MM.1S (cell line): ENCODE results near the gene HIPK1.
A peak's percentile ranks its signal among the peaks of the same experiment; 100 is the strongest.

Source experiments
- DNase-seq: peaks from one replicate; pipeline ENCODE4 v3.0.0-alpha.2; 2015
- H2AFZ ChIP-seq: fragments of 300-600 bp; sonication (generic); 2 replicates; pipeline ENCODE4 v1.6.0; 2016; ENCODE audit warnings: antibody characterized with exemption, low read length
- H3F3A ChIP-seq: fragments of 300-600 bp; sonication (generic); 2 replicates; pipeline ENCODE4 v1.6.1; 2016; ENCODE audit warnings: mild to moderate bottlenecking, antibody characterized with exemption, low read length, moderate library complexity, mixed read lengths; ENCODE audit not compliant: insufficient read depth
- H3K27ac ChIP-seq: fragments of 300-600 bp; sonication (generic); 2 replicates; pipeline ENCODE4 v1.5.1; 2016; ENCODE audit warnings: mild to moderate bottlenecking, low read length
- H3K27me3 ChIP-seq: fragments of 300-600 bp; sonication (generic); replicated peaks from 2 replicates; pipeline ENCODE4 v1.6.0; 2016; ENCODE audit warnings: low read length; ENCODE audit not compliant: insufficient read depth
- H3K36me3 ChIP-seq: fragments of 300-600 bp; sonication (generic); replicated peaks from 2 replicates; pipeline ENCODE4 v1.6.1; 2016; ENCODE audit warnings: mild to moderate bottlenecking, low read length, mixed read lengths; ENCODE audit not compliant: insufficient read depth
- H3K4me1 ChIP-seq: fragments of 300-600 bp; sonication (generic); 2 replicates; pipeline ENCODE4 v1.6.1; 2016; ENCODE audit warnings: low read length, mixed read lengths
- H3K4me2 ChIP-seq: fragments of 300-600 bp; sonication (generic); 2 replicates; pipeline ENCODE4 v1.6.0; 2016; ENCODE audit warnings: low read depth, low read length
- H3K4me3 ChIP-seq: fragments of 300-600 bp; sonication (generic); 2 replicates; pipeline ENCODE4 v1.5.1; 2016; ENCODE audit warnings: low read length, mixed read lengths
- H3K79me2 ChIP-seq: fragments of 300-600 bp; sonication (generic); 2 replicates; pipeline ENCODE4 v1.6.1; 2016; ENCODE audit warnings: mixed run types, low read length, mixed read lengths
- H3K9ac ChIP-seq: fragments of 300-600 bp; sonication (generic); 2 replicates; pipeline ENCODE4 v1.6.1; 2016; ENCODE audit warnings: low read length, mixed read lengths
- H3K9me2 ChIP-seq: fragments of 300-600 bp; sonication (generic); replicated peaks from 2 replicates; pipeline ENCODE4 v1.6.1; 2016; ENCODE audit warnings: mild to moderate bottlenecking, low read length, mixed read lengths; ENCODE audit not compliant: insufficient read depth
- H3K9me3 ChIP-seq: fragments of 300-600 bp; sonication (generic); replicated peaks from 2 replicates; pipeline ENCODE4 v1.6.1; 2016; ENCODE audit warnings: mild to moderate bottlenecking, low read length, mixed read lengths; ENCODE audit not compliant: insufficient read depth
- H4K20me1 ChIP-seq: fragments of 300-600 bp; sonication (generic); 2 replicates; pipeline ENCODE4 v1.6.1; 2016; ENCODE audit warnings: mild to moderate bottlenecking, low read length, moderate library complexity, mixed read lengths; ENCODE audit not compliant: insufficient read depth
- CTCF ChIP-seq: fragments of 300-600 bp; sonication (generic); IDR thresholded peaks from 2 replicates; pipeline ENCODE4 v1.5.1; 2016; ENCODE audit warnings: antibody characterized with exemption, low read length, mixed read lengths
- EZH2 ChIP-seq: fragments of 300-600 bp; sonication (generic); optimal IDR thresholded peaks from 2 replicates; pipeline ENCODE3; 2017; ENCODE audit warnings: low read depth, mild to moderate bottlenecking, antibody characterized with exemption, low read length, mixed read lengths
- EZH2phosphoT487 ChIP-seq: fragments of 300-600 bp; sonication (generic); IDR thresholded peaks from 2 replicates; pipeline ENCODE4 v1.6.1; 2018; ENCODE audit warnings: antibody characterized with exemption, low read length

HIPK1 gene

DNA sequence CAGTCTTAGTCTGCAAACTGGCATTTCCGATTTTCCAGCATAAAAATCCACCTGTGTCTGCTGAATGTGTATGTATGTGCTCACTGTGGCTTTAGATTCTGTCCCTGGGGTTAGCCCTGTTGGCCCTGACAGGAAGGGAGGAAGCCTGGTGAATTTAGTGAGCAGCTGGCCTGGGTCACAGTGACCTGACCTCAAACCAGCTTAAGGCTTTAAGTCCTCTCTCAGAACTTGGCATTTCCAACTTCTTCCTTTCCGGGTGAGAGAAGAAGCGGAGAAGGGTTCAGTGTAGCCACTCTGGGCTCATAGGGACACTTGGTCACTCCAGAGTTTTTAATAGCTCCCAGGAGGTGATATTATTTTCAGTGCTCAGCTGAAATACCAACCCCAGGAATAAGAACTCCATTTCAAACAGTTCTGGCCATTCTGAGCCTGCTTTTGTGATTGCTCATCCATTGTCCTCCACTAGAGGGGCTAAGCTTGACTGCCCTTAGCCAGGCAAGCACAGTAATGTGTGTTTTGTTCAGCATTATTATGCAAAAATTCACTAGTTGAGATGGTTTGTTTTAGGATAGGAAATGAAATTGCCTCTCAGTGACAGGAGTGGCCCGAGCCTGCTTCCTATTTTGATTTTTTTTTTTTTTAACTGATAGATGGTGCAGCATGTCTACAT lies 47.6 kb downstream of the HIPK1 start:
- no peaks in the 10 kb centered on the region for H3K79me2 ChIP-seq
- TF ChIP-seq CTCF: peak; percentile 24
- TF ChIP-seq EZH2phosphoT487: no peak
- no peak for TF ChIP-seq EZH2
- H3K4me3 ChIP-seq: no peak overlapping the region
- no peaks in the 10 kb centered on the region for H3K27me3 ChIP-seq
- H3K27ac ChIP-seq: no peak overlapping the region
- H3F3A ChIP-seq: no peaks in the 10 kb centered on the region
- H3K4me2 ChIP-seq: no peak overlapping the region
- H3K36me3 ChIP-seq: no peaks in the 10 kb centered on the region
- H2AFZ ChIP-seq: no peak overlapping the region
- no peaks in the 10 kb centered on the region for H3K4me1 ChIP-seq
- H3K9me2 ChIP-seq: no peaks in the 10 kb centered on the region
- H4K20me1 ChIP-seq: no peaks in the 10 kb centered on the region; the same call in 1 of the 2 replicates
- no peak for DNase-seq
- H3K9ac ChIP-seq: no peak overlapping the region
- no peaks in the 10 kb centered on the region for H3K9me3 ChIP-seq

DNA sequence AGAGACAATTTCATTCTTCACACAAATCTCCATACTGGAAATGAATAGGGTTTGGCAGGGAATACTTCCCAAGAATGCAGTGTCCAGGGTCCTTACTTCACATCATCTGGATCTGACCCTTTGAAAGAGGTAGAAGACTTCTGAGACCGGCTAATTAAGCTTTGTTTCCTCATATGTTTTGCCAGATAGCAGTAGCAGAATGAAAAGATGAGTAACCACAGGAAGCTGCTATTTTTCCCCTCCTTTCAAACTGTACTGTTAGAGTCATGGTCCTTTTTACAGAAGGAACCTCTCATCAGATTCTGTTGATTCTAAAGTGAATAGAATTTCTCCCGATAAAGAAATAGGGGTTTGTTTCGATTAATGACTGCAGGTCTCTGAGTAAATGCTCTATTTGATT lies 48.8 kb downstream of the HIPK1 start:
- no peaks in the 10 kb centered on the region for H3K4me1 ChIP-seq

GRCh38 chr1:113978863-113979702 lies 50.0 kb downstream of the HIPK1 start, which contains the start of gene OLFML3:
Gene OLFML3, plus strand, starts transcription at chr1:113979474. Its CDS starts 43 bp downstream, at chr1:113979517.
- Histone ChIP-seq H3K9me3 (no peaks in the 10 kb centered on the region), H3K79me2 (no peaks in the 10 kb centered on the region), H3K4me2 (no peak within 1 kb of the TSS), H3K27me3 (no peaks in the 10 kb centered on the region), H3K36me3 (no peaks in the 10 kb centered on the region), H3K9ac (no peak within 1 kb of the TSS), H3K4me3 (no peak within 1 kb of the TSS), H3K27ac (no peak within 1 kb of the TSS), H3K4me1 (no peaks in the 10 kb centered on the region), H3F3A (no peaks in the 10 kb centered on the region), H3K9me2 (no peaks in the 10 kb centered on the region), H2AFZ (no peak within 1 kb of the TSS), H4K20me1 (no peaks in the 10 kb centered on the region; the same call in 1 of the 2 replicates)
- no peak for TF ChIP-seq EZH2
- peak; percentile 49 for TF ChIP-seq CTCF
- TF ChIP-seq EZH2phosphoT487: no peak
- peak; percentile 49 for DNase-seq

More for the DNA sequence above, 48.8 kb downstream of the HIPK1 start:
- no peaks in the 10 kb centered on the region for H3K79me2 ChIP-seq
- H3K27ac ChIP-seq: no peak overlapping the region
- H3K9ac ChIP-seq: no peak overlapping the region
- H3K9me3 ChIP-seq: no peaks in the 10 kb centered on the region
- no peak overlapping the region for H3K4me2 ChIP-seq
- H3F3A ChIP-seq: no peaks in the 10 kb centered on the region
- H3K36me3 ChIP-seq: no peaks in the 10 kb centered on the region
- DNase-seq: no peak
- no peaks in the 10 kb centered on the region for H3K27me3 ChIP-seq
- no peaks in the 10 kb centered on the region for H3K9me2 ChIP-seq
- no peaks in the 10 kb centered on the region; the same call in 1 of the 2 replicates for H4K20me1 ChIP-seq
- TF ChIP-seq CTCF: no peak
- no peak for TF ChIP-seq EZH2phosphoT487
- TF ChIP-seq EZH2: no peak
- H2AFZ ChIP-seq: no peak overlapping the region
- no peak overlapping the region for H3K4me3 ChIP-seq
